ENCODE measurements around the gene EFNA3. TPM values are rescaled to one million over a fixed set of nuclear protein-coding genes. Genes with fewer than 3 reads are reported as not detected.

Gene EFNA3
- total RNA-seq, 4 donors from 2014 or later: 0.91 to 1.7 (median 1.7) TPM; not detected in 1

DNA sequence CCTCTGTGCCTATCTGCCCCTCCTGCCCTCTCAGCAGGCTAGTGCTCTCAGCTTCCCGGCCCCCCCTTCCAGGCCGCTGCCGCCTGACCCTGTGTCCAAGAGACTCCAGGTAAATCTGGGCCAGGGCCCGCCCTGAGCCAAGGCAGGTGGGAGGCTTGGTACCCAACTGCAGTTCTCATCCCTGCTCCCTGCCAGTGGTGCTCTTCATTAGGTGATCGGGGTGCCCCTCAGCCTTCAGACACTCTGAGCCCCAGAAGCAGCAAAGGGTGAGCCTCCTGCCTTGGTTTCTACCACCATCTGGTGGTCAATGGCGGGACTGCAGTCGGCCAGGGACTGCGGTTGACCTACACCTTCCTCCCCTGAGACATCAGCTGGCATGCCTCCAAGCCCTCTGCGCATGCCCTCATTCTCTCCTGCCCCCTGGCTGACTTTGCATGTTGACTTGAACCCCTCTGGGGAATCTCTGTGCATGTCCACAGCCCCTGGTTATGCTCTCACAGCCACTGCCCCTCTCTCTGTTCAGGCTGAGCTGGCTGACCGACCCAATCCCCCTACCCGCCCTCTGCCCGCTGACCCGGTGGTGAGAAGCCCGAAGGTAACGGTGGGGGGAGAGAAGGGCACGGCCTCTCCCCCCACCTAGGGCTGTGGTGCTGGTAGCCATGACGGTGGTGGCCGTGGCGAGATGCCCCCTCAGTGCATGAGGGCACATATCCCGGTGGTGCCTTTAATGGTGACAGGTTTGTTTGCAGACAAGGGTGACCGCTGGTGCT is 17.1 kb upstream of the EFNA3 start:
- peaks cover 23 to 62% (median 51%) of the 10 kb centered on the region in 4 donors for H3K36me3 ChIP-seq
- H3K9me3 ChIP-seq: no peaks in the 10 kb centered on the region
- no peak for TF ChIP-seq EP300 (IDR thresholded peaks at IDR 0.05)
- TF ChIP-seq POLR2AphosphoS5 (IDR thresholded peaks at IDR 0.05): peak in 1 of 2 donors; percentile 50
- TF ChIP-seq POLR2A (IDR thresholded peaks at IDR 0.05; ENCODE audit: low read depth): no peak
- TF ChIP-seq, protein P1, sequence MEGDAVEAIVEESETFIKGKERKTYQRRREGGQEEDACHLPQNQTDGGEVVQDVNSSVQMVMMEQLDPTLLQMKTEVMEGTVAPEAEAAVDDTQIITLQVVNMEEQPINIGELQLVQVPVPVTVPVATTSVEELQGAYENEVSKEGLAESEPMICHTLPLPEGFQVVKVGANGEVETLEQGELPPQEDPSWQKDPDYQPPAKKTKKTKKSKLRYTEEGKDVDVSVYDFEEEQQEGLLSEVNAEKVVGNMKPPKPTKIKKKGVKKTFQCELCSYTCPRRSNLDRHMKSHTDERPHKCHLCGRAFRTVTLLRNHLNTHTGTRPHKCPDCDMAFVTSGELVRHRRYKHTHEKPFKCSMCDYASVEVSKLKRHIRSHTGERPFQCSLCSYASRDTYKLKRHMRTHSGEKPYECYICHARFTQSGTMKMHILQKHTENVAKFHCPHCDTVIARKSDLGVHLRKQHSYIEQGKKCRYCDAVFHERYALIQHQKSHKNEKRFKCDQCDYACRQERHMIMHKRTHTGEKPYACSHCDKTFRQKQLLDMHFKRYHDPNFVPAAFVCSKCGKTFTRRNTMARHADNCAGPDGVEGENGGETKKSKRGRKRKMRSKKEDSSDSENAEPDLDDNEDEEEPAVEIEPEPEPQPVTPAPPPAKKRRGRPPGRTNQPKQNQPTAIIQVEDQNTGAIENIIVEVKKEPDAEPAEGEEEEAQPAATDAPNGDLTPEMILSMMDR (IDR thresholded peaks at IDR 0.05): peak in 2 of 3 experiments; percentile 98 to 100
- 34% methylated on average over 10 of the region's 21 CpGs for WGBS
- intact Hi-C loops (cut with DNase I): loop anchor here (5.0 kb wide), 1 partner anchor 99 kb away; the partner anchor contains the start of gene PYGO2
- H3K4me3 ChIP-seq: peak overlapping the region in 1 of 4 donors; percentile 16
- DNase-seq (ENCODE audit: extremely low spot score): peak; percentile 97
- H3K27ac ChIP-seq (replicated peaks in 1 of 4): no peak overlapping the region
- peaks cover 0 to 7% (median 0%) of the 10 kb centered on the region in 4 donors for H3K27me3 ChIP-seq
- peaks cover 37 to 46% (median 42%) of the 10 kb centered on the region in 4 donors for H3K4me1 ChIP-seq

DNA sequence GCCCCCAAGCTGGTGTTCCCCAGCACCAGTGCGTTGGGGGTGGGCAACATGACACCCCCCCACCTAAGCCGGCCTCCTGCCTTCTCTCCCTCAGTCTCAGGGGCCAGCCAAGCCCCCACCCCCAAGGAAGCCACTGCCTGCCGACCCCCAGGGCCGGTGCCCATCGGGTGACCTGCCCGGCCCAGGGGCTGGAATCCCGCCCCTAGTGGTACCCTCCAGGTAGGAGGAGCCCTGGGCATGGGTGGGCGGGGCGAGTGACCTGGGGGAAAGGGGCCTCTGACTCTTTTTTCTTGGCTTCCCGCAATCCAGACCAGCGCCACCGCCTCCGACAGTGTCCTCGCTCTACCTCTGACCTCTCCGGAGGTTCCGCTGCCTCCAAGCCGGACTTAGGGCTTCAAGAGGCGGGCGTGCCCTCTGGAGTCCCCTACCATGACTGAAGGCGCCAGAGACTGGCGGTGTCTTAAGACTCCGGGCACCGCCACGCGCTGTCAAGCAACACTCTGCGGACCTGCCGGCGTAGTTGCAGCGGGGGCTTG is 16.4 kb upstream of the EFNA3 start:
- DNase-seq (ENCODE audit: extremely low spot score): no peak
- Histone ChIP-seq H3K4me3 (peak overlapping the region in 3 of 4 donors; percentile 65 to 89 (median 73)), H3K36me3 (peaks cover 19 to 56% (median 46%) of the 10 kb centered on the region in 4 donors)

DNA sequence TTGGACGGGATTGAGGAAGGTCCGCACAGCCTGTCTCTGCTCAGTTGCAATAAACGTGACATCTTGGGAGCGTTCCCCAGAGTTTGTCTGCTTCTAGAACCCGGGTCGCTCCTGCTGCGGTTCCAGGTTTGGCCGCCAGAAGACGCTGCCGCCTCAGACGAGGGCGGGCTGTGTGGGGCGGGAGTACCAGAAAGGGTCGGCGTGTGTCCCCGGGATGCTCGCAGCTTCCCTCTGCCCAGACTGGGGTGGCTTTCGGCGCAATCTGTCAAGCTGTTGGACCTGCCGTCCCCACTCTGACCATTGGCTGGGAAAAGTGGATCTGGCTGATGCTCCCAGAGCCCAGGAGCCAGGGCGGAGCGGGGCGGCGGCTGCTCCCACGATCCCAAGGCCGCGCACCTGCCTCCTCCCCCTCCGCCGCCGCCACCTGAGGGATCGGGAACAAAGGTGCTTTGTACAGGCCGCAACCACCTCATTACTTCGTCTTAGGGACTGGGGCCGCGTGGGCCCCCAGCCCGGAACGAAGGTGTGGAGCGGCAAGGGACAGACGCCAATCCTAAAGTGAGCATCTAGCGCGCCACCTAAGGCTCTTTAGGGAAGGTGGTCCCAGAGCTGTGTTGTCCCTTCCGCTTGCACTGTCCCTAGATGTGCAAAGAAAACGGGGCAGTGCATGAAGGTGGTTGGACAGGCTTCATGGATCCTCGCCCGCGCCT is 15.8 kb upstream of the EFNA3 start:
- no peak for DNase-seq (ENCODE audit: extremely low spot score)
- no peak for TF ChIP-seq EP300 (IDR thresholded peaks at IDR 0.05)
- TF ChIP-seq, protein P1 (IDR thresholded peaks at IDR 0.05): peak; percentile 71 to 78 (median 76)
- H3K4me1 ChIP-seq: peaks cover 37 to 46% (median 42%) of the 10 kb centered on the region in 4 donors
- intact Hi-C loops (cut with DNase I): loop anchor here (5.0 kb wide), 1 partner anchor 101 kb away; the partner anchor contains the start of gene PYGO2
- H3K27me3 ChIP-seq: peaks cover 0 to 7% (median 0%) of the 10 kb centered on the region in 4 donors
- H3K4me3 ChIP-seq: peak overlapping the region; percentile 65 to 89 (median 74)
- H3K9me3 ChIP-seq: no peaks in the 10 kb centered on the region
- H3K27ac ChIP-seq (replicated peaks in 1 of 4): peak overlapping the region; percentile 69 to 84 (median 80)
- WGBS: 12% methylated on average over 16 of the region's 46 CpGs
- peaks cover 12 to 49% (median 42%) of the 10 kb centered on the region in 4 donors for H3K36me3 ChIP-seq

More for the DNA sequence above, 16.4 kb upstream of the EFNA3 start:
- intact Hi-C loops (cut with DNase I): loop anchor here (5.0 kb wide), 1 partner anchor 100 kb away; the partner anchor contains the start of gene PYGO2
- no peak overlapping the region for H3K27ac ChIP-seq (replicated peaks in 1 of 4)
- WGBS: 23% methylated on average over 9 of the region's 29 CpGs
- no peaks in the 10 kb centered on the region for H3K9me3 ChIP-seq
- TF ChIP-seq, protein P1 (IDR thresholded peaks at IDR 0.05): no peak
- TF ChIP-seq EP300 (IDR thresholded peaks at IDR 0.05): no peak
- TF ChIP-seq POLR2AphosphoS5 (IDR thresholded peaks at IDR 0.05): no peak
- H3K4me1 ChIP-seq: peaks cover 37 to 46% (median 42%) of the 10 kb centered on the region in 4 donors
- H3K27me3 ChIP-seq: peaks cover 0 to 7% (median 0%) of the 10 kb centered on the region in 4 donors

DNA sequence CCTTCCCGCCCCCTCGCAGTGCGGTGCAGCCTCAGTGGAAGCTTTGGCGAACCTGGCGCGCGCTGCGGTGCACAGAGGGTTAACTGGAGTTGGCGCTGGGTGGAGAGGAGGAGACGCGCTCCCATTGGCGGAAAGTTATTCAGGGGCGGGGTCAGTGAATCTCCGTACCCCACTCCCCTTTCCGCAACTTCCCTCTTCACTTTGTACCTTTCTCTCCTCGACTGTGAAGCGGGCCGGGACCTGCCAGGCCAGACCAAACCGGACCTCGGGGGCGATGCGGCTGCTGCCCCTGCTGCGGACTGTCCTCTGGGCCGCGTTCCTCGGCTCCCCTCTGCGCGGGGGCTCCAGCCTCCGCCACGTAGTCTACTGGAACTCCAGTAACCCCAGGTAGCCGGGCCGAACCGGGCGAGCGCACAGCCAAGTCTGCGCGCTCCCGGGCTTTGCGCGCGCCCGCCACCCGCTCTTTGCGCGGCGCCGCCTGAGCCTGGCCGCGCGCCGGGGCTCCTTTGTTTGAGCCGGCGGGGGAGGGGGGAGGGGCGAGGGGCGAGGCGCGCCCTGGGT is 15.0 kb upstream of the EFNA3 start, which contains the start of gene EFNA4:
TSS of gene EFNA4 (plus strand) at position 191 of the 561 bp plus-strand sequence. CDS start at position 275, 84 bp downstream.
- under 1% methylated on average over 45 of the region's 57 CpGs for WGBS
- Histone ChIP-seq H3K4me3 (peak within 1 kb of the TSS; percentile 65 to 89 (median 74)), H3K4me1 (peaks cover 37 to 46% (median 42%) of the 10 kb centered on the region in 4 donors), H3K27ac (replicated peaks in 1 of 4) (peak within 1 kb of the TSS; percentile 69 to 84 (median 80)), H3K9me3 (no peaks in the 10 kb centered on the region), H3K36me3 (peaks cover 4 to 42% (median 34%) of the 10 kb centered on the region in 4 donors), H3K27me3 (peaks cover 0 to 7% (median 0%) of the 10 kb centered on the region in 4 donors)
- peak; percentile 97 for DNase-seq (ENCODE audit: extremely low spot score)
- intact Hi-C loops (cut with DNase I): loop anchor here (5.0 kb wide), 1 partner anchor 101 kb away; the partner anchor contains the start of gene PYGO2
- TF ChIP-seq EP300 (IDR thresholded peaks at IDR 0.05) (no peak), POLR2A (IDR thresholded peaks at IDR 0.05; ENCODE audit: low read depth) (no peak), POLR2AphosphoS5 (IDR thresholded peaks at IDR 0.05) (peak; percentile 52 to 56)
- TF ChIP-seq, protein P1 (IDR thresholded peaks at IDR 0.05): peak in 1 of 3 experiments; percentile 1

All from esophagus muscularis mucosa (tissue), 4 donors.